ENCODE data around the gene LIME1.

GRCh38 chr20:63740627-63741353 is 4.3 kb downstream of the LIME1 start:
- TF ChIP-seq CTCF (IDR thresholded peaks at IDR 0.05 in 2 of 3, conservative IDR thresholded peaks at IDR 0.05 in 1 of 3; ENCODE audit: control insufficient read depth in 2 of 3, extremely low read depth in 1 of 3, insufficient read depth in 1 of 3, low read depth in 3 of 3, low read length in 3 of 3) (no peak), TCF7 (IDR thresholded peaks at IDR 0.05; ENCODE audit: borderline replicate concordance) (no peak), POLR2AphosphoS5 (IDR thresholded peaks at IDR 0.05; ENCODE audit: low read length) (0 out of 2 replicates have a peak, but pooled peaks have one; percentile 22), SMC3 (IDR thresholded peaks at IDR 0.05; ENCODE audit: borderline replicate concordance, low read length) (no peak)

All from GM12878 (cell line).